Measurements from ENCODE around the gene DPF3.

GRCh38 chr14:72902801-72903530, 9.1 kb upstream of the DPF3 start:
- no peak for TF ChIP-seq GATA3 (IDR thresholded peaks at IDR 0.05; ENCODE audit: low read depth, low read length)
- no peak for TF ChIP-seq GATA2 (IDR thresholded peaks at IDR 0.05; ENCODE audit: low read depth, low read length)
